AG09319 (cell line): Measurements from ENCODE around the gene DNPH1.

Experiments used
- DNase-seq: peaks from one replicate; pipeline ENCODE4 v3.0.0-alpha.2; 2010; ENCODE audit warnings: low read depth; ENCODE audit errors: extremely low read depth
- CTCF ChIP-seq: IDR thresholded peaks from 2 replicates; pipeline ENCODE4 v1.5.1; 2011; ENCODE audit warnings: low read depth, mild to moderate bottlenecking, inconsistent platforms, low read length, moderate library complexity

Gene DNPH1

GRCh38 chr6:43274916-43275597 lies 45.8 kb upstream of the DNPH1 start:
- no peak for DNase-seq
- no peak for TF ChIP-seq CTCF

- no peak for DNase-seq
- TF ChIP-seq CTCF: no peak
Observed at GRCh38 chr6:43274127-43274915, 45.0 kb upstream of the DNPH1 start.

- TF ChIP-seq CTCF: no peak
- no peak for DNase-seq
Observed at GRCh38 chr6:43273707-43274106, 44.4 kb upstream of the DNPH1 start.

- no peak for TF ChIP-seq CTCF
- DNase-seq: no peak
Observed at GRCh38 chr6:43271944-43272343, 42.7 kb upstream of the DNPH1 start.

GRCh38 chr6:43271103-43271815 lies 42.0 kb upstream of the DNPH1 start:
- TF ChIP-seq CTCF: no peak
- no peak for DNase-seq

GRCh38 chr6:43269273-43270007 lies 40.2 kb upstream of the DNPH1 start:
- no peak for DNase-seq
- no peak for TF ChIP-seq CTCF
